GM18861 (cell line): ENCODE measurements around the gene WAC.
"Not testable (repeated sequence)": the region's sequence is repeated elsewhere in the genome, so short reads cannot be mapped to it uniquely, and the experiment has no call there.

Experiments used
- ATAC-seq: cut with Tn5 transposase; IDR thresholded peaks from one replicate; pipeline ENCODE4 v1.9.1; 2021; ENCODE audit not compliant: unreplicated experiment

Gene WAC

GRCh38 chr10:28604567-28605536 lies 71.9 kb downstream of the WAC start:
- no peak for ATAC-seq

GRCh38 chr10:28606568-28606967 lies 73.7 kb downstream of the WAC start:
- no peak for ATAC-seq

GRCh38 chr10:28609636-28610035 lies 76.7 kb downstream of the WAC start:
- not testable (repeated sequence) for ATAC-seq

GRCh38 chr10:28612877-28613276 lies 80.0 kb downstream of the WAC start:
- ATAC-seq = no peak

GRCh38 chr10:28616514-28616913 lies 83.6 kb downstream of the WAC start:
- ATAC-seq = no peak

- no peak for ATAC-seq
Observed at GRCh38 chr10:28619455-28619854, 86.5 kb downstream of the WAC start.

GRCh38 chr10:28620251-28620650 lies 87.3 kb downstream of the WAC start:
- no peak for ATAC-seq

- ATAC-seq = no peak
Observed at GRCh38 chr10:28623483-28623882, 90.6 kb downstream of the WAC start.

- no peak for ATAC-seq
Observed at GRCh38 chr10:28624351-28624750, 91.4 kb downstream of the WAC start.

- ATAC-seq = no peak
Observed at GRCh38 chr10:28627102-28627501, 94.2 kb downstream of the WAC start.

- ATAC-seq = peak; percentile 51
Observed at GRCh38 chr10:28628184-28628893, 95.4 kb downstream of the WAC start.

- ATAC-seq = no peak
Observed at GRCh38 chr10:28631896-28632583, 99.1 kb downstream of the WAC start.

GRCh38 chr10:28632584-28632945 lies 99.6 kb downstream of the WAC start:
- no peak for ATAC-seq

- ATAC-seq = no peak
Observed at GRCh38 chr10:28633750-28634149, 100.8 kb downstream of the WAC start.

GRCh38 chr10:28637346-28637745 lies 104.4 kb downstream of the WAC start:
- no peak for ATAC-seq

- no peak for ATAC-seq
Observed at GRCh38 chr10:28638392-28638791, 105.5 kb downstream of the WAC start.

- no peak for ATAC-seq
Observed at GRCh38 chr10:28640551-28640950, 107.6 kb downstream of the WAC start.

- ATAC-seq = no peak
Observed at GRCh38 chr10:28644647-28645046, 111.7 kb downstream of the WAC start.

GRCh38 chr10:28652106-28652505 lies 119.2 kb downstream of the WAC start:
- ATAC-seq = no peak

GRCh38 chr10:28652703-28653102 lies 119.8 kb downstream of the WAC start:
- no peak for ATAC-seq

GRCh38 chr10:28658824-28659223 lies 125.9 kb downstream of the WAC start:
- ATAC-seq = not testable (repeated sequence)

GRCh38 chr10:28661035-28661434 lies 128.1 kb downstream of the WAC start:
- no peak for ATAC-seq
